ENCODE measurements around the gene ARMC5. TPM values are rescaled to one million over a fixed set of nuclear protein-coding genes. Genes with fewer than 3 reads are reported as not detected.
"Not testable (repeated sequence)": the region's sequence is repeated elsewhere in the genome, so short reads cannot be mapped to it uniquely, and the experiment has no call there.

Gene ARMC5
- total and polyA plus RNA-seq, 7 donors: 2.4 to 11.1 (median 4.6) TPM

DNA sequence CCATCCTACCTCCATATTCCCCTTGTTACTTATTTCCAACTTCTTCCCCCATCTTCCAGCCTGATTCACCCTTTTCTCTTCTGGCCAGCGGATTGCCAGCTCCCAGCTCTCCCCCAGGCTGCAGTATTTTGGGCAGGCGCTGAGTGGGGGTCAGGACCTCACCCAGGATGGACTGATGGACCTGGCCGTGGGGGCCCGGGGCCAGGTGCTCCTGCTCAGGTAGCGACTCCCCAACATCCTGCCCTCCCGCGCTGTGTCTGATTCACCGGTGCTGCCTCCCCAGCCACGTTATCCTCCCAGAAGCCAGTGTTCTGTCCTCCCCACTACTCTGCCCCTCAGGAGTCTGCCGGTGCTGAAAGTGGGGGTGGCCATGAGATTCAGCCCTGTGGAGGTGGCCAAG, 46.6 kb upstream of the ARMC5 start:
- intact Hi-C loops (cut with DNase I): no loop called here
- peaks cover 0 to 13% (median 0%) of the 10 kb centered on the region in 3 donors for H3K27me3 ChIP-seq
- H3K27ac ChIP-seq: no peak overlapping the region
- DNase-seq: no peak
- no peaks in the 10 kb centered on the region for H3K9me3 ChIP-seq
- H3K4me3 ChIP-seq: no peak overlapping the region
- 86 to 90% methylated on average over 10 of the region's 10 CpGs for WGBS, 2 donors
- no peaks in the 10 kb centered on the region for H3K36me3 ChIP-seq
- no peaks in the 10 kb centered on the region for H3K4me1 ChIP-seq
- no peak for TF ChIP-seq POLR2A (IDR thresholded peaks at IDR 0.05)
- TF ChIP-seq, protein P1, sequence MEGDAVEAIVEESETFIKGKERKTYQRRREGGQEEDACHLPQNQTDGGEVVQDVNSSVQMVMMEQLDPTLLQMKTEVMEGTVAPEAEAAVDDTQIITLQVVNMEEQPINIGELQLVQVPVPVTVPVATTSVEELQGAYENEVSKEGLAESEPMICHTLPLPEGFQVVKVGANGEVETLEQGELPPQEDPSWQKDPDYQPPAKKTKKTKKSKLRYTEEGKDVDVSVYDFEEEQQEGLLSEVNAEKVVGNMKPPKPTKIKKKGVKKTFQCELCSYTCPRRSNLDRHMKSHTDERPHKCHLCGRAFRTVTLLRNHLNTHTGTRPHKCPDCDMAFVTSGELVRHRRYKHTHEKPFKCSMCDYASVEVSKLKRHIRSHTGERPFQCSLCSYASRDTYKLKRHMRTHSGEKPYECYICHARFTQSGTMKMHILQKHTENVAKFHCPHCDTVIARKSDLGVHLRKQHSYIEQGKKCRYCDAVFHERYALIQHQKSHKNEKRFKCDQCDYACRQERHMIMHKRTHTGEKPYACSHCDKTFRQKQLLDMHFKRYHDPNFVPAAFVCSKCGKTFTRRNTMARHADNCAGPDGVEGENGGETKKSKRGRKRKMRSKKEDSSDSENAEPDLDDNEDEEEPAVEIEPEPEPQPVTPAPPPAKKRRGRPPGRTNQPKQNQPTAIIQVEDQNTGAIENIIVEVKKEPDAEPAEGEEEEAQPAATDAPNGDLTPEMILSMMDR (IDR thresholded peaks at IDR 0.05): no peak
- TF ChIP-seq EP300 (IDR thresholded peaks at IDR 0.05): no peak
- TF ChIP-seq POLR2AphosphoS5 (IDR thresholded peaks at IDR 0.05): no peak

DNA sequence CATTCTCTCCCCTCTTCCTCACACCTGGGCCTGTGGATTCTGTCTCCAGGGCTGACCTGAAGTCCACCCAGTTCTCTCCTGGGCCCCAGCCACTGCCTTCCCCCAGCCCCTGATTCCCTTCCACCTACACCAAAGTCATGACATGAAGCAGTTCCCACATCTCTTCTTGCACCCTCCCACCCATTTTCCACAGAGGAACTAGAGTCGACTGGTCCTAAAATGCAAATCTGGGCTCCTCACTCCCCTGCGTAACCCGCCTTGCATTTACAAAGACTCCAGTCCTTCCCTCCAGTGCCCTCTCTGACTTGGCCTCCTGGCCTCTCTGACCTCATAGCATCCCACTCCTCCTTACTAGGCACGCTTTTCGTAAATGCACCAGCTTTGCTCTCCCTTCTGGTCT, 45.9 kb upstream of the ARMC5 start:
- intact Hi-C loops (cut with DNase I): no loop called here
- Histone ChIP-seq H3K27me3 (peaks cover 0 to 17% (median 0%) of the 10 kb centered on the region in 3 donors), H3K4me3 (no peak overlapping the region), H3K4me1 (no peaks in the 10 kb centered on the region), H3K36me3 (no peaks in the 10 kb centered on the region), H3K9me3 (no peaks in the 10 kb centered on the region), H3K27ac (no peak overlapping the region)
- no peak for TF ChIP-seq EP300 (IDR thresholded peaks at IDR 0.05)
- DNase-seq: no peak
- WGBS, 2 donors: 89% methylated on average over 5 of the region's 5 CpGs

DNA sequence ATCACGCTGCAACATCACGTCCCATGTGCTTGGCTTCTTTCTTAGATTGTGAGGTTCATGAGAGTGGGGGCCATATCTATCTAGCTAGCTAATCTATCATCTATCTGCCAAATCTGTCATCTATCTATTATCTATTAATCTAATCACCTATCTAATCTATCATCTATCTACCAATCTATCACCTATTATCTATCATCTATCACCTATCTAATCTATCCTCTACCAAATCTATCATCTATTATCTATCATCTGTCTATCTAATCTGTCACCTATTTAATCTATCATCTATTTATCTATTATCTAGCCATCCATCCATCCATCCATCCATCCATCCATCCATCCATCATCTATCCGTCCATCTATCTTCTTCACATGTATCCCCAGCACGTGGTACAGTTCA, 45.4 kb upstream of the ARMC5 start:
- DNase-seq: no peak
- intact Hi-C loops (cut with DNase I): no loop called here
- H3K36me3 ChIP-seq: no peaks in the 10 kb centered on the region
- H3K4me1 ChIP-seq: no peaks in the 10 kb centered on the region
- no peak overlapping the region for H3K4me3 ChIP-seq
- no peak overlapping the region for H3K27ac ChIP-seq
- TF ChIP-seq POLR2AphosphoS5 (IDR thresholded peaks at IDR 0.05): no peak
- TF ChIP-seq, protein P1 (IDR thresholded peaks at IDR 0.05): no peak
- TF ChIP-seq EP300 (IDR thresholded peaks at IDR 0.05): no peak
- no peak for TF ChIP-seq POLR2A (IDR thresholded peaks at IDR 0.05)
- peaks cover 0 to 17% (median 0%) of the 10 kb centered on the region in 3 donors for H3K27me3 ChIP-seq
- WGBS, 2 donors: 89 to 90% methylated on average over 4 of the region's 4 CpGs
- no peaks in the 10 kb centered on the region for H3K9me3 ChIP-seq

DNA sequence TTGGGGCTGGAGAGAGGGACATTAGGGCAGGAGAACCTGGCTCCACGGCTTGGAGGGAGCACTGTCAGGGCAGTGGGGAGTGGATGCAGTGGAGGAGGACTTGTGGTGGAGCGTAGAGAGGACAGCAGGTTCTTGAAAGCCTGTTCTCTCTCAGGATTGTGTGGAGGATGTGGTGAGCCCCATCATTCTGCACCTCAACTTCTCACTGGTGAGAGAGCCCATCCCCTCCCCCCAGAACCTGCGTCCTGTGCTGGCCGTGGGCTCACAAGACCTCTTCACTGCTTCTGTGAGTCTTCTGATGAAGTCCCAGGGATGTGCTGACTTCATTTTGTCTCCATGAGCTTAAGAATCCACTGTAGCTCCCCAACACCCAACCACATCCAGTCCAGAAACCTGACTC, 44.6 kb upstream of the ARMC5 start:
- Histone ChIP-seq H3K27ac (no peak overlapping the region), H3K27me3 (peaks cover 0 to 14% (median 0%) of the 10 kb centered on the region in 3 donors), H3K9me3 (no peaks in the 10 kb centered on the region), H3K4me3 (no peak overlapping the region), H3K36me3 (no peaks in the 10 kb centered on the region), H3K4me1 (no peaks in the 10 kb centered on the region)
- WGBS, 2 donors: 73 to 82% methylated on average over 4 of the region's 4 CpGs
- DNase-seq: no peak
- intact Hi-C loops (cut with DNase I): no loop called here
- TF ChIP-seq POLR2AphosphoS5 (IDR thresholded peaks at IDR 0.05) (no peak), EP300 (IDR thresholded peaks at IDR 0.05) (no peak)
- TF ChIP-seq, protein P1 (IDR thresholded peaks at IDR 0.05): no peak

GRCh38 chr16:31416371-31416770, 42.9 kb upstream of the ARMC5 start:
- H3K36me3 ChIP-seq: no peaks in the 10 kb centered on the region
- intact Hi-C loops (cut with DNase I): no loop called here
- H3K9me3 ChIP-seq: no peaks in the 10 kb centered on the region
- H3K4me1 ChIP-seq: no peaks in the 10 kb centered on the region
- no peak for DNase-seq
- TF ChIP-seq POLR2A (IDR thresholded peaks at IDR 0.05) (no peak), POLR2AphosphoS5 (IDR thresholded peaks at IDR 0.05) (no peak), EP300 (IDR thresholded peaks at IDR 0.05) (no peak)
- TF ChIP-seq, protein P1 (IDR thresholded peaks at IDR 0.05): no peak
- 68 to 83% methylated on average over 11 of the region's 11 CpGs for WGBS, 2 donors
- no peak overlapping the region for H3K4me3 ChIP-seq
- no peak overlapping the region for H3K27ac ChIP-seq
- H3K27me3 ChIP-seq: peaks cover 0 to 14% (median 0%) of the 10 kb centered on the region in 3 donors

DNA sequence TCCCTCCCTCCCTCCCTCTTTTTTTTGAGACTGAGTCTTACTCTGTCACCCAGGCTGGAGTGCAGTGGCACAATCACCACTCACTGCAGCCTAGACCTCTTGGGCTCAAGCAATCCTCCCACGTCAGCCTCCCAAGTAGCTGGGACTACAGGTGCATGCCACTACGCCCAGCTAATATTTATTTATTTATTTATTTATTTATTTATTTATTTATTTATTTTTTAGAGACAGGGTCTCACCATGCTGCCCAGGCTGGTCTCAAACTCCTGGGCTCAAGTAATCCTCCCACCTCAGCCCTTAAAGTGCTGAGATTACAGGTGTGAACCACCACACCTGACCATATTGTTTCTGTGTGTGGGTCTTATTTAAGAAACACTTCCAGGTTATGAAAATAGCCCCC, 42.3 kb upstream of the ARMC5 start:
- 77 to 84% methylated on average over 2 of the region's 2 CpGs for WGBS, 2 donors

More for the DNA sequence above, 42.3 kb upstream of the ARMC5 start:
- H3K4me1 ChIP-seq; intact Hi-C loops (cut with DNase I); H3K36me3 ChIP-seq; H3K9me3 ChIP-seq; H3K4me3 ChIP-seq; H3K27ac ChIP-seq; DNase-seq: not testable (repeated sequence)
- H3K27me3 ChIP-seq: peaks cover 0 to 14% (median 0%) of the 10 kb centered on the region in 3 donors

Data from sigmoid colon (tissue), 7 donors.